HFFc6 (cell line): ENCODE results near the gene CYP3A7. TPM values are rescaled to one million over a fixed set of nuclear protein-coding genes. Genes with fewer than 3 reads are reported as not detected.

ENCODE experiments used
- DNase-seq: peaks from one replicate; pipeline ENCODE4 v3.0.0-alpha.2; 2018
- H3K27ac Mint-ChIP-seq: 2 replicates; pipeline ENCODE4 v1.8.0; 2020; ENCODE audit warnings: mild to moderate bottlenecking, mixed read lengths
- H3K27me3 Mint-ChIP-seq: 2 replicates; pipeline ENCODE4 v1.8.0; 2021; ENCODE audit warnings: mild to moderate bottlenecking, moderate library complexity, mixed read lengths; ENCODE audit not compliant: insufficient read depth
- H3K36me3 Mint-ChIP-seq: 2 replicates; pipeline ENCODE4 v1.8.0; 2021; ENCODE audit warnings: low read depth, mixed read lengths
- H3K4me1 Mint-ChIP-seq: 2 replicates; pipeline ENCODE4 v1.8.0; 2020; ENCODE audit warnings: low read depth, mixed read lengths
- H3K4me3 Mint-ChIP-seq: 2 replicates; pipeline ENCODE4 v1.8.0; 2020; ENCODE audit warnings: mild to moderate bottlenecking, moderate library complexity, mixed read lengths
- H3K9me3 Mint-ChIP-seq: 2 replicates; pipeline ENCODE4 v1.8.0; 2020; ENCODE audit warnings: mild to moderate bottlenecking, mixed read lengths
- total RNA-seq, 6 experiments: library from RNA; stranded (reverse); fragmentation: NEBNext Ultra II Directional; extraction: Animal tissue kit (Norgen Biotek cat#: 25700); gene quantifications; 2 replicates in 1 of 6; 3 replicates in 5 of 6; pipeline ENCODE4 v1.2.3, GENCODE V29; 2021
- TF ChIP-seq, protein P1 (sequence below): fragments of 200-600 bp; sonication (generic); IDR thresholded peaks from 2 replicates; pipeline ENCODE4 v1.5.0; 2021; ENCODE audit warnings: antibody characterized with exemption, mild to moderate bottlenecking

Gene CYP3A7
- total RNA-seq, 6 experiments from 2014 or later, result 0.09 TPM; not detected in 5

DNA sequence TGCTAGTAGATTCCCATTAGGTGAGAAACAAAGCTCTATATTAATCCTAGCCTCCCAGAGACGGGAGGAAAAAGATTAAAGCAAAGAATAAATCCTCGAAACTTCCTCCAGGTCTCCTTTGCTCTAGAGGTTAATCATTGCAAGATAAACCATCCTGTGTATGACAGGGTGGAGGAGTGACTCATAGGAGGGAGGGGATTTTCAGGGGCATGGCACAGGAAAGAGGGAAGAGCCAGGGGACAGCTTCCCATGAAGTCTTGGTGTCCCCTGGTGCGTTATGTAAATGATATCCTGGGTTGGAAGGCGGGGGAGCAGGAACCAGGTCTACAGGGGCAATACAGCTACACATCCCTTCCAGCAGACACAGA lies 56.0 kb downstream of the CYP3A7 start:
- Mint-ChIP-seq H3K9me3 (no peaks in the 10 kb centered on the region; the same call in 1 of the 2 replicates), H3K27ac (no peak overlapping the region), H3K4me1 (peaks cover 25% of the 10 kb centered on the region; the same call in 1 of the 2 replicates), H3K27me3 (peaks cover 8% of the 10 kb centered on the region), H3K4me3 (peak overlapping the region; percentile 21; the same call in 1 of the 2 replicates), H3K36me3 (no peaks in the 10 kb centered on the region; the same call in 1 of the 2 replicates)
- TF ChIP-seq, protein P1, sequence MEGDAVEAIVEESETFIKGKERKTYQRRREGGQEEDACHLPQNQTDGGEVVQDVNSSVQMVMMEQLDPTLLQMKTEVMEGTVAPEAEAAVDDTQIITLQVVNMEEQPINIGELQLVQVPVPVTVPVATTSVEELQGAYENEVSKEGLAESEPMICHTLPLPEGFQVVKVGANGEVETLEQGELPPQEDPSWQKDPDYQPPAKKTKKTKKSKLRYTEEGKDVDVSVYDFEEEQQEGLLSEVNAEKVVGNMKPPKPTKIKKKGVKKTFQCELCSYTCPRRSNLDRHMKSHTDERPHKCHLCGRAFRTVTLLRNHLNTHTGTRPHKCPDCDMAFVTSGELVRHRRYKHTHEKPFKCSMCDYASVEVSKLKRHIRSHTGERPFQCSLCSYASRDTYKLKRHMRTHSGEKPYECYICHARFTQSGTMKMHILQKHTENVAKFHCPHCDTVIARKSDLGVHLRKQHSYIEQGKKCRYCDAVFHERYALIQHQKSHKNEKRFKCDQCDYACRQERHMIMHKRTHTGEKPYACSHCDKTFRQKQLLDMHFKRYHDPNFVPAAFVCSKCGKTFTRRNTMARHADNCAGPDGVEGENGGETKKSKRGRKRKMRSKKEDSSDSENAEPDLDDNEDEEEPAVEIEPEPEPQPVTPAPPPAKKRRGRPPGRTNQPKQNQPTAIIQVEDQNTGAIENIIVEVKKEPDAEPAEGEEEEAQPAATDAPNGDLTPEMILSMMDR, result no peak
- DNase-seq, result no peak

DNA sequence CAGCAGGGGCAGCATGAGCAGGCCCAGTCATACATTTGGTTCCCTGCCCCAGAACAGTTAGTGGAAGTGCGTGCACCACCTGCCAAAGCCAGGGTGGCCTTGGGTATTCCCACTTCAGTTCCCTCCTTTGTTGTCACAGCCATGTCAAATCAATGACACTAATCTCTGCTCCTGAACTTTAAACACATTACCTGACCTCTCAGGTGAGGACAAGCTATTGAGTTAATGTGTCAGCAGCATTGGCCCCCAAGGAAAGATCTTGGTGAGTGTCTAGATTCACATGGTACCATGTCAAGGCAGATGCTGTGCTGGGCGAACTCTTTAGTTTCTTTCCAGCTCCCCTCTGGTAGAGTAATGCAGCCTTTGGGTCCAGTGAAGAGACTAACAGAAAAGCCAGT lies 57.3 kb downstream of the CYP3A7 start:
- H3K27ac Mint-ChIP-seq, result no peak overlapping the region

DNA sequence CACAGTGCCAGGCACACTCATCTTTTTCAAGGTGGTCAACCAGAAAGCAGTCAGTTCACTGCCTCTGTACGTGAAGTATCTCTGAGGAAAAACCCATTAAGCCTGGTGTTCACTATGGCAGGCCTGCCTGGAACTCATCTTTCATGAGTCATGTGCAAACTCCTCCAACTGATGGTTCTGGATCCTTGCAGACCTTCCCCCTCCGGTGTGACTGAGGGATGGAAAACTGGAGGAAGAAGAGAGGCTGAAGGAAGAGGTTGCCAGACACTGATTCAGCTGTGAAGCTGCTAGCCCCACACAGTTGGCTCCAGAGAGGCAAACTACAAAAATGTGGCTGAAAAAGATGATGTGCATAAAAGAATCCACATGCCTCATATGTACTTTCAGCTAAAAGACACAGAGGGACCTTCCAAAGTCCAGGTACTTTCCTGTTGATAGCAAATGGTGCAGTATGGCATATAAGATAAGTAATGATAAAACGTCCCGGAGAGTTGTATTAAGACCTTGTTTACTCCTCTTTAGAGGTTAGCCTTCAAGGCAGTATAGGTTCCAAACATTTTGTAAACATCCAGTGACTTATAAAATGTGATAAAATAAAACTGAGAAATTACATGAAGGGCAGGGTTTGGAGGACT lies 57.9 kb downstream of the CYP3A7 start:
- no peaks in the 10 kb centered on the region; the same call in 1 of the 2 replicates for H3K36me3 Mint-ChIP-seq
- no peak for DNase-seq
- no peaks in the 10 kb centered on the region for H3K9me3 Mint-ChIP-seq
- peaks cover 25% of the 10 kb centered on the region; the same call in 1 of the 2 replicates for H3K4me1 Mint-ChIP-seq
- H3K4me3 Mint-ChIP-seq, result no peak overlapping the region
- H3K27ac Mint-ChIP-seq, result no peak overlapping the region
- H3K27me3 Mint-ChIP-seq, result peaks cover 4% of the 10 kb centered on the region; the same call in 1 of the 2 replicates
- TF ChIP-seq, protein P1, result no peak

More for the DNA sequence above, 57.3 kb downstream of the CYP3A7 start:
- H3K9me3 Mint-ChIP-seq, result no peaks in the 10 kb centered on the region; the same call in 1 of the 2 replicates
- no peaks in the 10 kb centered on the region; the same call in 1 of the 2 replicates for H3K36me3 Mint-ChIP-seq
- TF ChIP-seq, protein P1, result no peak
- H3K4me1 Mint-ChIP-seq, result peaks cover 25% of the 10 kb centered on the region; the same call in 1 of the 2 replicates
- no peak for DNase-seq
- peaks cover 4% of the 10 kb centered on the region; the same call in 1 of the 2 replicates for H3K27me3 Mint-ChIP-seq
- H3K4me3 Mint-ChIP-seq, result no peak overlapping the region

GRCh38 chr7:99674995-99675742 lies 59.8 kb downstream of the CYP3A7 start:
- Mint-ChIP-seq H3K36me3 (no peaks in the 10 kb centered on the region), H3K9me3 (no peaks in the 10 kb centered on the region), H3K4me1 (peaks cover 25% of the 10 kb centered on the region; the same call in 1 of the 2 replicates), H3K4me3 (no peak overlapping the region), H3K27ac (no peak overlapping the region), H3K27me3 (peaks cover 1% of the 10 kb centered on the region; the same call in 1 of the 2 replicates)
- TF ChIP-seq, protein P1, result no peak
- DNase-seq, result no peak

DNA sequence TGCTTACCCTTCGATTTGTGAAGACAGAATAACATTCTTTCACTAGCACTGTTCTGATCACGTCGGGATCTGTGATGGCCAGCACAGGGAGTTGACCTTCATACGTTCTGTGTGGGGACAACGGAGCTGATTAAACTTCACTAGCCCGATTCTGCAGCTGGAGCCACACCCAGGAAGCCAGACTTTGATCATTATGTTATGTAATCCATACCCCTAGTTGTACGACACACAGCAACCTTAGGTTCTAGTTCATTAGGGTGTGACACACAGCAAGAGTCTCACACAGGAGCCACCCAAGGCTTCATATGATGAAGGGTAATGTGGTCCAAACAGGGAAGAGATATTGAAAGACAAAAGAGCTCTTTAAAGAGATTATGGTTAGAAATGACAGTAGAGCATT lies 62.4 kb downstream of the CYP3A7 start:
- no peaks in the 10 kb centered on the region for H3K27me3 Mint-ChIP-seq
- TF ChIP-seq, protein P1, result no peak
- no peaks in the 10 kb centered on the region for H3K36me3 Mint-ChIP-seq
- no peaks in the 10 kb centered on the region for H3K9me3 Mint-ChIP-seq
- H3K4me1 Mint-ChIP-seq, result peaks cover 9% of the 10 kb centered on the region; the same call in 1 of the 2 replicates
- no peak overlapping the region for H3K27ac Mint-ChIP-seq
- H3K4me3 Mint-ChIP-seq, result no peak overlapping the region
- DNase-seq, result no peak
